ENCODE results near the gene PRKG1.
"Not testable (repeated sequence)": the region's sequence is repeated elsewhere in the genome, so short reads cannot be mapped to it uniquely, and the experiment has no call there.

PRKG1 gene

GRCh38 chr10:52032681-52033629, 958.7 kb downstream of the PRKG1 start:
- Mint-ChIP-seq H3K36me3 (ENCODE audit: low read depth) (no peaks in the 10 kb centered on the region), H3K27ac (no peak overlapping the region), H3K27me3 (no peaks in the 10 kb centered on the region), H3K4me3 (no peak overlapping the region), H3K4me1 (no peaks in the 10 kb centered on the region), H3K9me3 (no peaks in the 10 kb centered on the region)
- DNase-seq: no peak
- no peak for ATAC-seq

- ATAC-seq: not testable (repeated sequence)
Observed at GRCh38 chr10:52039002-52039793, 964.9 kb downstream of the PRKG1 start.

GRCh38 chr10:52040486-52040885, 966.2 kb downstream of the PRKG1 start:
- H3K36me3 Mint-ChIP-seq (ENCODE audit: low read depth): no peaks in the 10 kb centered on the region
- no peaks in the 10 kb centered on the region for H3K9me3 Mint-ChIP-seq
- H3K4me1 Mint-ChIP-seq: no peaks in the 10 kb centered on the region
- no peak overlapping the region for H3K27ac Mint-ChIP-seq
- no peak overlapping the region for H3K4me3 Mint-ChIP-seq
- no peak for DNase-seq
- H3K27me3 Mint-ChIP-seq: peaks cover 1% of the 10 kb centered on the region
- ATAC-seq: no peak

More at GRCh38 chr10:52039002-52039793, 964.9 kb downstream of the PRKG1 start:
- not testable (repeated sequence) for H3K9me3 Mint-ChIP-seq; DNase-seq; H3K4me1 Mint-ChIP-seq; H3K36me3 Mint-ChIP-seq (ENCODE audit: low read depth); H3K27ac Mint-ChIP-seq; H3K27me3 Mint-ChIP-seq; H3K4me3 Mint-ChIP-seq

GRCh38 chr10:52043811-52044210, 969.5 kb downstream of the PRKG1 start:
- H3K4me1 Mint-ChIP-seq: no peaks in the 10 kb centered on the region
- H3K27me3 Mint-ChIP-seq: peaks cover 1% of the 10 kb centered on the region
- no peak for DNase-seq
- no peak overlapping the region for H3K4me3 Mint-ChIP-seq
- ATAC-seq: no peak
- H3K27ac Mint-ChIP-seq: no peak overlapping the region
- H3K36me3 Mint-ChIP-seq (ENCODE audit: low read depth): no peaks in the 10 kb centered on the region
- no peaks in the 10 kb centered on the region for H3K9me3 Mint-ChIP-seq

GRCh38 chr10:52048051-52048450, 973.8 kb downstream of the PRKG1 start:
- Mint-ChIP-seq H3K27ac (no peak overlapping the region), H3K36me3 (ENCODE audit: low read depth) (no peaks in the 10 kb centered on the region), H3K27me3 (peaks cover 1% of the 10 kb centered on the region), H3K4me3 (no peak overlapping the region), H3K9me3 (no peaks in the 10 kb centered on the region), H3K4me1 (no peaks in the 10 kb centered on the region)
- ATAC-seq: no peak
- DNase-seq: no peak

- H3K27ac Mint-ChIP-seq: no peak overlapping the region
- H3K4me1 Mint-ChIP-seq: no peaks in the 10 kb centered on the region
- no peaks in the 10 kb centered on the region for H3K36me3 Mint-ChIP-seq (ENCODE audit: low read depth)
- no peaks in the 10 kb centered on the region for H3K27me3 Mint-ChIP-seq
- no peak overlapping the region for H3K4me3 Mint-ChIP-seq
- DNase-seq: no peak
- ATAC-seq: no peak
- no peaks in the 10 kb centered on the region for H3K9me3 Mint-ChIP-seq
Observed at GRCh38 chr10:52050429-52051047, 976.3 kb downstream of the PRKG1 start.

- Mint-ChIP-seq H3K36me3 (ENCODE audit: low read depth) (no peaks in the 10 kb centered on the region), H3K27me3 (no peaks in the 10 kb centered on the region), H3K4me1 (no peaks in the 10 kb centered on the region), H3K27ac (no peak overlapping the region), H3K9me3 (no peaks in the 10 kb centered on the region), H3K4me3 (no peak overlapping the region)
- ATAC-seq (no peak), DNase-seq (no peak)
Observed at GRCh38 chr10:52053497-52053896, 979.2 kb downstream of the PRKG1 start.

- no peak for ATAC-seq
- no peaks in the 10 kb centered on the region for H3K9me3 Mint-ChIP-seq
- no peak overlapping the region for H3K4me3 Mint-ChIP-seq
- no peaks in the 10 kb centered on the region for H3K27me3 Mint-ChIP-seq
- no peaks in the 10 kb centered on the region for H3K4me1 Mint-ChIP-seq
- no peaks in the 10 kb centered on the region for H3K36me3 Mint-ChIP-seq (ENCODE audit: low read depth)
- H3K27ac Mint-ChIP-seq: no peak overlapping the region
- no peak for DNase-seq
Observed at GRCh38 chr10:52056291-52056690, 982.0 kb downstream of the PRKG1 start.

- Mint-ChIP-seq H3K4me3 (no peak overlapping the region), H3K9me3 (no peaks in the 10 kb centered on the region), H3K36me3 (ENCODE audit: low read depth) (no peaks in the 10 kb centered on the region), H3K27me3 (no peaks in the 10 kb centered on the region), H3K27ac (no peak overlapping the region), H3K4me1 (no peaks in the 10 kb centered on the region)
- no peak for ATAC-seq
- DNase-seq: no peak
Observed at GRCh38 chr10:52059089-52059488, 984.8 kb downstream of the PRKG1 start.

GRCh38 chr10:52063159-52063558, 988.9 kb downstream of the PRKG1 start:
- ATAC-seq (no peak), DNase-seq (no peak)
- Mint-ChIP-seq H3K9me3 (no peaks in the 10 kb centered on the region), H3K4me1 (no peaks in the 10 kb centered on the region), H3K4me3 (no peak overlapping the region), H3K27ac (no peak overlapping the region), H3K27me3 (no peaks in the 10 kb centered on the region), H3K36me3 (ENCODE audit: low read depth) (no peaks in the 10 kb centered on the region)

GRCh38 chr10:52064084-52064845, 990.0 kb downstream of the PRKG1 start:
- no peak overlapping the region for H3K27ac Mint-ChIP-seq
- no peak for DNase-seq
- H3K36me3 Mint-ChIP-seq (ENCODE audit: low read depth): no peaks in the 10 kb centered on the region
- H3K4me3 Mint-ChIP-seq: no peak overlapping the region
- H3K4me1 Mint-ChIP-seq: no peaks in the 10 kb centered on the region
- H3K9me3 Mint-ChIP-seq: no peaks in the 10 kb centered on the region
- no peaks in the 10 kb centered on the region for H3K27me3 Mint-ChIP-seq
- ATAC-seq: peak; percentile 28

- peaks cover 4% of the 10 kb centered on the region for H3K4me1 Mint-ChIP-seq
- no peak overlapping the region for H3K4me3 Mint-ChIP-seq
- H3K9me3 Mint-ChIP-seq: no peaks in the 10 kb centered on the region
- no peaks in the 10 kb centered on the region for H3K27me3 Mint-ChIP-seq
- DNase-seq: no peak
- no peak overlapping the region for H3K27ac Mint-ChIP-seq
- no peaks in the 10 kb centered on the region for H3K36me3 Mint-ChIP-seq (ENCODE audit: low read depth)
- no peak for ATAC-seq
Observed at GRCh38 chr10:52066383-52066782, 992.1 kb downstream of the PRKG1 start.

GRCh38 chr10:52068485-52068884, 994.2 kb downstream of the PRKG1 start:
- H3K27me3 Mint-ChIP-seq: no peaks in the 10 kb centered on the region
- DNase-seq (no peak), ATAC-seq (no peak)
- no peak overlapping the region for H3K4me3 Mint-ChIP-seq
- peaks cover 6% of the 10 kb centered on the region for H3K4me1 Mint-ChIP-seq
- H3K9me3 Mint-ChIP-seq: no peaks in the 10 kb centered on the region
- H3K27ac Mint-ChIP-seq: no peak overlapping the region
- no peaks in the 10 kb centered on the region for H3K36me3 Mint-ChIP-seq (ENCODE audit: low read depth)

GRCh38 chr10:52071814-52072213, 997.5 kb downstream of the PRKG1 start:
- peaks cover 6% of the 10 kb centered on the region for H3K4me1 Mint-ChIP-seq
- no peaks in the 10 kb centered on the region for H3K27me3 Mint-ChIP-seq
- no peak overlapping the region for H3K4me3 Mint-ChIP-seq

More at GRCh38 chr10:52071814-52072213, 997.5 kb downstream of the PRKG1 start:
- Mint-ChIP-seq H3K9me3 (no peaks in the 10 kb centered on the region), H3K36me3 (ENCODE audit: low read depth) (no peaks in the 10 kb centered on the region), H3K27ac (no peak overlapping the region)
- ATAC-seq: no peak
- DNase-seq: no peak

Data from activated naive CD8-positive, alpha-beta T cell treated with anti-CD3 and anti-CD28 coated beads, Interleukin-2, amount 50 U/mL, for 24 hours (primary cell).